Central memory CD4-positive, alpha-beta T cell (primary cell): ENCODE data around the gene SUPT6H.
"Not testable (repeated sequence)": the region's sequence is repeated elsewhere in the genome, so short reads cannot be mapped to it uniquely, and the experiment has no call there.

Experiments used
- DNase-seq: peaks from one replicate; pipeline ENCODE4 v3.0.0; 2022

The SUPT6H gene

GRCh38 chr17:28720247-28720996 lies 58.4 kb downstream of the SUPT6H start:
- DNase-seq = peak; percentile 29

GRCh38 chr17:28720997-28721329 lies 59.0 kb downstream of the SUPT6H start:
- not testable (repeated sequence) for DNase-seq

GRCh38 chr17:28722417-28723158 lies 60.6 kb downstream of the SUPT6H start:
- no peak for DNase-seq

GRCh38 chr17:28723159-28723835 lies 61.3 kb downstream of the SUPT6H start:
- DNase-seq = no peak

GRCh38 chr17:28723836-28724499 lies 62.0 kb downstream of the SUPT6H start:
- not testable (repeated sequence) for DNase-seq

GRCh38 chr17:28724500-28725165 lies 62.6 kb downstream of the SUPT6H start:
- no peak for DNase-seq

- DNase-seq = no peak
Measured at GRCh38 chr17:28725166-28725659, 63.2 kb downstream of the SUPT6H start.

GRCh38 chr17:28725660-28726225 lies 63.7 kb downstream of the SUPT6H start:
- DNase-seq = peak; percentile 35

- peak; percentile 67 for DNase-seq
Measured at GRCh38 chr17:28726226-28726626, 64.2 kb downstream of the SUPT6H start, which contains the start of gene TLCD1. TSS of gene TLCD1 (minus strand) at chr17:28726233. CDS start at chr17:28726097, 136 bp downstream.

- DNase-seq = peak; percentile 87
Measured at GRCh38 chr17:28726627-28727491, 64.9 kb downstream of the SUPT6H start.

- DNase-seq = peak; percentile 96
Measured at GRCh38 chr17:28728364-28729200, 66.6 kb downstream of the SUPT6H start, which contains the start of gene NEK8. TSS of gene NEK8 (plus strand) at chr17:28728788. CDS start at chr17:28728814, 26 bp downstream.

GRCh38 chr17:28729950-28730330 lies 67.9 kb downstream of the SUPT6H start:
- no peak for DNase-seq

GRCh38 chr17:28733346-28733745 lies 71.3 kb downstream of the SUPT6H start:
- no peak for DNase-seq

GRCh38 chr17:28734712-28735241 lies 72.8 kb downstream of the SUPT6H start:
- no peak for DNase-seq

- no peak for DNase-seq
Measured at GRCh38 chr17:28735242-28735722, 73.3 kb downstream of the SUPT6H start.

- not testable (repeated sequence) for DNase-seq
Measured at GRCh38 chr17:28735913-28736769, 74.1 kb downstream of the SUPT6H start.

GRCh38 chr17:28737316-28737715 lies 75.3 kb downstream of the SUPT6H start:
- no peak for DNase-seq
